Astrocyte (in vitro differentiated cells and primary cell): ENCODE measurements around the gene CACNA2D1. TPM values are rescaled to one million over a fixed set of nuclear protein-coding genes. Genes with fewer than 3 reads are reported as not detected.

ENCODE experiments used
- DNase-seq: peaks from one replicate; pipeline ENCODE4 v3.0.0-alpha.2; 2010; ENCODE audit warnings: low read depth
- FAIRE-seq: peaks from 2 replicates; lab custom pipeline; 2011; peaks lifted over from hg19 to GRCh38; lab: Jason Lieb, UNC
- H2AFZ ChIP-seq: 2 replicates; pipeline ENCODE4 v1.6.0; 2012; ENCODE audit warnings: low read depth, low read length, inconsistent platforms
- H3K27ac ChIP-seq: 2 replicates; pipeline ENCODE4 v1.5.1; 2011; ENCODE audit warnings: low read depth, low read length, inconsistent platforms
- H3K27me3 ChIP-seq: 2 replicates; pipeline ENCODE4 v1.6.0; 2011; ENCODE audit warnings: low read length, inconsistent platforms; ENCODE audit not compliant: insufficient read depth
- H3K36me3 ChIP-seq: 2 replicates; pipeline ENCODE4 v1.5.1; 2011; ENCODE audit warnings: low read length, inconsistent platforms; ENCODE audit not compliant: insufficient read depth
- H3K4me1 ChIP-seq: 2 replicates; pipeline ENCODE4 v1.5.1; 2011; ENCODE audit warnings: low read length, inconsistent platforms; ENCODE audit not compliant: insufficient read depth
- H3K4me2 ChIP-seq: 2 replicates; pipeline ENCODE4 v1.6.0; 2012; ENCODE audit warnings: low read length, inconsistent platforms
- H3K4me3 ChIP-seq: 2 replicates; pipeline ENCODE4 v1.5.1; 2011; ENCODE audit warnings: low read depth, mild to moderate bottlenecking, low read length, inconsistent platforms; ENCODE audit not compliant: insufficient read depth
- H3K79me2 ChIP-seq: 2 replicates; pipeline ENCODE4 v1.6.0; 2012; ENCODE audit warnings: mild to moderate bottlenecking, low read length, inconsistent platforms; ENCODE audit not compliant: insufficient read depth
- H3K9ac ChIP-seq: 2 replicates; pipeline ENCODE4 v1.6.0; 2012; ENCODE audit warnings: mild to moderate bottlenecking, low read length, inconsistent platforms
- H3K9me3 ChIP-seq: 2 replicates; pipeline ENCODE4 v1.5.1; 2012; ENCODE audit warnings: low read depth, mild to moderate bottlenecking, low read length, inconsistent platforms; ENCODE audit not compliant: insufficient read depth
- H4K20me1 ChIP-seq: 2 replicates; pipeline ENCODE4 v1.6.0; 2012; ENCODE audit warnings: low read length, inconsistent platforms; ENCODE audit not compliant: insufficient read depth
- H3K27ac Mint-ChIP-seq: one replicate; pipeline ENCODE4 v1.8.0; 2021; ENCODE audit warnings: mild to moderate bottlenecking, mixed read lengths; ENCODE audit not compliant: unreplicated experiment
- H3K27me3 Mint-ChIP-seq: one replicate; pipeline ENCODE4 v1.8.0; 2021; ENCODE audit warnings: low read depth, mixed read lengths; ENCODE audit not compliant: unreplicated experiment
- H3K36me3 Mint-ChIP-seq: one replicate; pipeline ENCODE4 v1.8.0; 2021; ENCODE audit warnings: low read depth, mixed read lengths; ENCODE audit not compliant: unreplicated experiment
- H3K4me1 Mint-ChIP-seq: one replicate; pipeline ENCODE4 v1.8.0; 2021; ENCODE audit warnings: low read depth, mixed read lengths; ENCODE audit not compliant: unreplicated experiment
- H3K4me3 Mint-ChIP-seq: one replicate; pipeline ENCODE4 v1.8.0; 2021; ENCODE audit warnings: mild to moderate bottlenecking, moderate library complexity, mixed read lengths; ENCODE audit not compliant: unreplicated experiment
- H3K9me3 Mint-ChIP-seq: one replicate; pipeline ENCODE4 v1.8.0; 2021; ENCODE audit warnings: mild to moderate bottlenecking, mixed read lengths; ENCODE audit not compliant: unreplicated experiment
- CTCF ChIP-seq: IDR thresholded peaks from 2 replicates; pipeline ENCODE4 v1.5.1; 2011; ENCODE audit warnings: low read depth, mild to moderate bottlenecking, inconsistent platforms, low read length, moderate library complexity; ENCODE audit not compliant: insufficient read depth
- EZH2 ChIP-seq: IDR thresholded peaks from 2 replicates; pipeline ENCODE4 v1.6.1; 2012; ENCODE audit warnings: mild to moderate bottlenecking, low read length, inconsistent platforms; ENCODE audit not compliant: insufficient read depth
- total RNA-seq: library from RNA; stranded (reverse); gene quantifications from 2 replicates; pipeline ENCODE4 v1.2.1, GENCODE V29; 2021

Gene CACNA2D1
- total RNA-seq, 1 donor from 2014 or later = 53.4 TPM

GRCh38 chr7:82471351-82472020 lies 27.9 kb upstream of the CACNA2D1 start:
- no peak overlapping the region for H2AFZ ChIP-seq
- H3K4me3 ChIP-seq = no peak overlapping the region
- no peaks in the 10 kb centered on the region for H4K20me1 ChIP-seq
- H3K36me3 Mint-ChIP-seq = no peaks in the 10 kb centered on the region
- no peaks in the 10 kb centered on the region for H3K4me1 Mint-ChIP-seq
- H3K27ac ChIP-seq = no peak overlapping the region
- FAIRE-seq (no peak), DNase-seq (no peak)
- H3K9me3 ChIP-seq = no peaks in the 10 kb centered on the region
- H3K4me3 Mint-ChIP-seq = no peak overlapping the region
- TF ChIP-seq EZH2 (no peak), CTCF (no peak)
- H3K27me3 Mint-ChIP-seq = no peaks in the 10 kb centered on the region
- no peak overlapping the region for H3K27ac Mint-ChIP-seq
- no peaks in the 10 kb centered on the region for H3K79me2 ChIP-seq
- H3K4me2 ChIP-seq = no peak overlapping the region
- H3K9me3 Mint-ChIP-seq = no peaks in the 10 kb centered on the region
- H3K36me3 ChIP-seq = no peaks in the 10 kb centered on the region
- H3K4me1 ChIP-seq = no peaks in the 10 kb centered on the region
- H3K9ac ChIP-seq = no peak overlapping the region
- H3K27me3 ChIP-seq = no peaks in the 10 kb centered on the region

DNA sequence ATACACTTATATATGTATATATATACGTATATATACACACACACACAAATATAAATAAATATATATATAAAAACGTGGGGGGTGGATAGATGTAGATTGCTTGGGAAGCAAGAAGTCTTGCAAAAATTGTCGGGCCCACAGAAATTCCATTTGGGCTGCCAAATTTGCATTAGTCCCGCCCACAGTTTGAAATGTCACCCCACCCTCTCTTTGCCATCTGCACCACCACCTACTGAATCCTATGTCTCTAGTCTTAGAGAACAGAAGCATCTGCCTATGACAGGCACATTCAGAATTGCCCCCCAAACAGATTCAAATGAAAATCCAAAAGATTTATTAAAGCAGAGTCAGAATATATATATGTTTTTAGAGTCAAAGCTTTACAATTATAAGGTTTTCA lies 25.6 kb upstream of the CACNA2D1 start:
- H3K9me3 Mint-ChIP-seq = peaks cover 2% of the 10 kb centered on the region
- H3K4me1 ChIP-seq = no peaks in the 10 kb centered on the region
- no peak overlapping the region for H3K27ac ChIP-seq
- no peaks in the 10 kb centered on the region for H3K27me3 ChIP-seq
- TF ChIP-seq EZH2 (no peak), CTCF (no peak)
- H3K4me2 ChIP-seq = no peak overlapping the region
- no peak overlapping the region for H3K4me3 ChIP-seq
- DNase-seq (no peak), FAIRE-seq (no peak)
- H3K9me3 ChIP-seq = no peaks in the 10 kb centered on the region
- no peaks in the 10 kb centered on the region for H4K20me1 ChIP-seq
- H3K9ac ChIP-seq = no peak overlapping the region
- H3K36me3 ChIP-seq = no peaks in the 10 kb centered on the region
- H3K27me3 Mint-ChIP-seq = no peaks in the 10 kb centered on the region
- no peak overlapping the region for H2AFZ ChIP-seq
- H3K27ac Mint-ChIP-seq = no peak overlapping the region
- H3K79me2 ChIP-seq = no peaks in the 10 kb centered on the region
- no peaks in the 10 kb centered on the region for H3K36me3 Mint-ChIP-seq
- no peaks in the 10 kb centered on the region for H3K4me1 Mint-ChIP-seq
- H3K4me3 Mint-ChIP-seq = no peak overlapping the region

GRCh38 chr7:82468435-82468834 lies 24.9 kb upstream of the CACNA2D1 start:
- H3K27ac ChIP-seq = no peak overlapping the region
- no peaks in the 10 kb centered on the region for H3K4me1 ChIP-seq
- Mint-ChIP-seq H3K4me1 (no peaks in the 10 kb centered on the region), H3K9me3 (peaks cover 2% of the 10 kb centered on the region), H3K27ac (no peak overlapping the region), H3K36me3 (no peaks in the 10 kb centered on the region), H3K27me3 (no peaks in the 10 kb centered on the region), H3K4me3 (no peak overlapping the region)
- H3K4me3 ChIP-seq = no peak overlapping the region
- H2AFZ ChIP-seq = no peak overlapping the region
- FAIRE-seq (no peak), DNase-seq (peak; percentile 35)
- no peak overlapping the region for H3K9ac ChIP-seq
- H3K27me3 ChIP-seq = no peaks in the 10 kb centered on the region
- no peaks in the 10 kb centered on the region for H3K36me3 ChIP-seq
- no peaks in the 10 kb centered on the region for H3K9me3 ChIP-seq
- H3K4me2 ChIP-seq = no peak overlapping the region
- no peaks in the 10 kb centered on the region for H4K20me1 ChIP-seq
- H3K79me2 ChIP-seq = no peaks in the 10 kb centered on the region
- TF ChIP-seq CTCF = no peak
- TF ChIP-seq EZH2 = no peak
